ENCODE data around the gene ZDHHC1. TPM values are rescaled to one million over a fixed set of nuclear protein-coding genes. Genes with fewer than 3 reads are reported as not detected.
A peak's percentile ranks its signal among the peaks of the same experiment; 100 is the strongest.

ZDHHC1 gene
- total and polyA plus RNA-seq, 2 of the 13 experiments (the other 11 are each of a cell fraction or from before 2014, with no cell fraction given) = 0.51 to 1.1 TPM

- TF ChIP-seq GATAD1 (CRISPR knock-in tag; IDR thresholded peaks at IDR 0.05) = peak; percentile 58
- TF ChIP-seq SATB2 (CRISPR knock-in tag; IDR thresholded peaks at IDR 0.05) = no peak
- TF ChIP-seq MBD4 (IDR thresholded peaks at IDR 0.05; ENCODE audit: borderline replicate concordance, low read length) = no peak
- peak; percentile 76 for TF ChIP-seq FOXP4 (CRISPR knock-in tag; IDR thresholded peaks at IDR 0.05)
- TF ChIP-seq MYPOP (CRISPR knock-in tag; IDR thresholded peaks at IDR 0.05) = no peak
- TF ChIP-seq SP4 (CRISPR knock-in tag; IDR thresholded peaks at IDR 0.05) = peak; percentile 67; the same call in 1 of the 2 replicates
- TF ChIP-seq BCL3 (CRISPR knock-in tag; IDR thresholded peaks at IDR 0.05) = peak; percentile 66; the same call in 1 of the 2 replicates
- no peak for TF ChIP-seq BRCA1 (CRISPR knock-in tag; IDR thresholded peaks at IDR 0.05)
- no peak for TF ChIP-seq CBX2 (IDR thresholded peaks at IDR 0.05; ENCODE audit: low read depth, low read length)
- no peak for TF ChIP-seq CBX2 (CRISPR knock-in tag; IDR thresholded peaks at IDR 0.05; ENCODE audit: low read depth)
- TF ChIP-seq CREB3 (CRISPR knock-in tag; IDR thresholded peaks at IDR 0.05) = no peak
- peak; percentile 35; the same call in 1 of the 2 replicates for TF ChIP-seq PAXIP1 (CRISPR knock-in tag; conservative IDR thresholded peaks at IDR 0.05)
- TF ChIP-seq ZBTB2 (CRISPR knock-in tag; IDR thresholded peaks at IDR 0.05; ENCODE audit: low read depth) = no peak
- TF ChIP-seq ZNF430 (CRISPR knock-in tag; IDR thresholded peaks at IDR 0.05) = no peak
- TF ChIP-seq HOMEZ (CRISPR knock-in tag; IDR thresholded peaks at IDR 0.05; ENCODE audit: low read depth) = no peak
- TF ChIP-seq MBNL3 (CRISPR knock-in tag; conservative IDR thresholded peaks at IDR 0.05) = no peak
- TF ChIP-seq HOXA3 (CRISPR knock-in tag; IDR thresholded peaks at IDR 0.05) = peak; percentile 56; the same call in 1 of the 2 replicates
Measured at GRCh38 chr16:67429053-67429798, 12.9 kb upstream of the ZDHHC1 start (continued).

Measured in HepG2 (cell line).